ENCODE data around the gene C15orf61.

The C15orf61 gene

GRCh38 chr15:67575039-67575502, 54.1 kb downstream of the C15orf61 start:
- in situ Hi-C loops (cut with MboI; ENCODE audit: low pct_unique_long_range_greater_than_20kb, low sequenced_read_pairs, unreplicated experiment) = no loop called here
- TF ChIP-seq CTCF (IDR thresholded peaks at IDR 0.05; ENCODE audit: extremely low read depth, insufficient read depth, missing control alignments) = no peak
- no peak for DNase-seq (ENCODE audit: low spot score)

- DNase-seq (ENCODE audit: low spot score) = no peak
- in situ Hi-C loops (cut with MboI; ENCODE audit: low pct_unique_long_range_greater_than_20kb, low sequenced_read_pairs, unreplicated experiment) = no loop called here
- no peak for TF ChIP-seq CTCF (IDR thresholded peaks at IDR 0.05; ENCODE audit: extremely low read depth, insufficient read depth, missing control alignments)
Observed at GRCh38 chr15:67578020-67578600, 57.2 kb downstream of the C15orf61 start.

GRCh38 chr15:67579164-67579563, 58.2 kb downstream of the C15orf61 start:
- DNase-seq (ENCODE audit: low spot score) = no peak
- TF ChIP-seq CTCF (IDR thresholded peaks at IDR 0.05; ENCODE audit: extremely low read depth, insufficient read depth, missing control alignments) = no peak
- in situ Hi-C loops (cut with MboI; ENCODE audit: low pct_unique_long_range_greater_than_20kb, low sequenced_read_pairs, unreplicated experiment) = no loop called here

Measured in GM13977 (cell line).